Measurements from ENCODE around the gene PSMA8. TPM values are rescaled to one million over a fixed set of nuclear protein-coding genes. Genes with fewer than 3 reads are reported as not detected.

Gene PSMA8
- total and polyA plus RNA-seq, 2 of the 8 experiments (the other 6 are each of a cell fraction or from before 2014, with no cell fraction given): not detected

GRCh38 chr18:26192233-26192632, 58.6 kb downstream of the PSMA8 start:
- POLR2A ChIA-PET (ENCODE audit: partially characterized antibody): no interaction called here
- WGBS, 2 experiments (ENCODE audit: extremely low coverage in 1 of 2, insufficient coverage in 1 of 2, insufficient read length in 1 of 2, insufficient replicate concordance in 2 of 2, low coverage in 1 of 2, low lambda C conversion rate in 2 of 2, missing lambda C conversion rate in 1 of 2): 83% methylated on average over 1 of the region's 1 CpG; no CpG with 5 or more reads in 1 of the 2 experiments
- CTCF ChIA-PET (ENCODE audit: partially characterized antibody): interaction anchor here (0.6 kb wide), 1 partner anchor 21 kb away, joined by 3 read pairs; no protein-coding TSS in a partner anchor
- H3K4me1 ChIP-seq (replicated peaks in 1 of 4; ENCODE audit: control insufficient read depth in 3 of 4, insufficient read depth in 4 of 4, low read length in 3 of 4): no peaks in the 10 kb centered on the region
- TF ChIP-seq TBP (IDR thresholded peaks at IDR 0.05; ENCODE audit: low read depth, low read length) (no peak), SAP30 (IDR thresholded peaks at IDR 0.05; ENCODE audit: insufficient read depth, insufficient replicate concordance, low read length) (no peak), GTF2F1 (IDR thresholded peaks at IDR 0.05; ENCODE audit: borderline replicate concordance, low read depth, low read length) (no peak)
- no peak overlapping the region for H3K4me2 ChIP-seq (ENCODE audit: insufficient read depth in 1 of 2, low read depth in 2 of 2, low read length in 2 of 2)
- H3K36me3 ChIP-seq (ENCODE audit: control insufficient read depth in 2 of 4, insufficient read depth in 4 of 4, low read length in 3 of 4): no peaks in the 10 kb centered on the region
- H3K4me3 ChIP-seq (ENCODE audit: extremely low read depth in 1 of 4, insufficient read depth in 2 of 4, low read depth in 3 of 4, low read length in 4 of 4): no peak overlapping the region
- H3K27me3 ChIP-seq (replicated peaks in 1 of 4; ENCODE audit: control insufficient read depth in 3 of 4, extremely low read depth in 1 of 4, insufficient read depth in 3 of 4, low read length in 3 of 4): no peaks in the 10 kb centered on the region
- H3K56ac ChIP-seq (replicated peaks; ENCODE audit: insufficient read length, low read depth, low read length): no peak overlapping the region
- no peak for DNase-seq (ENCODE audit: low read depth in 1 of 2, low spot score in 2 of 2)
- no peak overlapping the region for H3K27ac ChIP-seq (ENCODE audit: low read depth, low read length)
- no peak overlapping the region for H3K18ac ChIP-seq (ENCODE audit: extremely low read depth, low read length)
- H4K5ac ChIP-seq (ENCODE audit: insufficient read length, low read depth, low read length): no peak overlapping the region
- H3K79me2 ChIP-seq (ENCODE audit: control insufficient read depth in 1 of 2, insufficient read depth in 2 of 2, low read length in 2 of 2): no peaks in the 10 kb centered on the region
- no peak overlapping the region for H4K8ac ChIP-seq (ENCODE audit: extremely low read depth, insufficient read depth, low read length)
- no peak overlapping the region for H2BK20ac ChIP-seq (ENCODE audit: low read length)
- no peak overlapping the region for H2BK15ac ChIP-seq (ENCODE audit: low read length)
- no peak overlapping the region for H2BK12ac ChIP-seq (ENCODE audit: low read depth, low read length)
- H3K4ac ChIP-seq (replicated peaks; ENCODE audit: insufficient read length, low read depth, low read length): no peak overlapping the region
- no peak overlapping the region for H2AFZ ChIP-seq (ENCODE audit: low read length)
- H2AK5ac ChIP-seq (ENCODE audit: low read depth, low read length): no peak overlapping the region
- no peaks in the 10 kb centered on the region for H3K79me1 ChIP-seq (ENCODE audit: low read depth, low read length)
- H2BK120ac ChIP-seq (replicated peaks; ENCODE audit: low read depth, low read length): no peak overlapping the region
- H2BK5ac ChIP-seq (ENCODE audit: low read depth, low read length): no peak overlapping the region
- H3K23ac ChIP-seq (ENCODE audit: insufficient read length): no peak overlapping the region
- no peaks in the 10 kb centered on the region for H4K20me1 ChIP-seq (replicated peaks in 1 of 2; ENCODE audit: control insufficient read depth in 1 of 2, insufficient read depth in 2 of 2, low read length in 2 of 2)
- FAIRE-seq: no peak
- no peak overlapping the region for H4K91ac ChIP-seq (replicated peaks; ENCODE audit: insufficient read length, low read length)
- no peak overlapping the region for H3K9ac ChIP-seq (replicated peaks in 1 of 4; ENCODE audit: extremely low read depth in 1 of 4, low read depth in 3 of 4, low read length in 3 of 4)
- no peak overlapping the region for H3K14ac ChIP-seq (ENCODE audit: insufficient read length)
- no peaks in the 10 kb centered on the region for H3K23me2 ChIP-seq (ENCODE audit: low read depth, low read length)
- H3K9me3 ChIP-seq (ENCODE audit: insufficient read depth in 2 of 2, low read depth in 1 of 2, low read length in 1 of 2): no peaks in the 10 kb centered on the region

All from H1 (cell line).